HG03280 (cell line): ENCODE data around the gene NCAM1.

Source experiments
- ATAC-seq: cut with Tn5 transposase; IDR thresholded peaks from one replicate; pipeline ENCODE4 v1.9.1; 2021; ENCODE audit warnings: mild to moderate bottlenecking, moderate library complexity; ENCODE audit not compliant: unreplicated experiment

Gene NCAM1

GRCh38 chr11:113163291-113164030, 202.2 kb downstream of the NCAM1 start:
- no peak for ATAC-seq

GRCh38 chr11:113166280-113166679, 205.1 kb downstream of the NCAM1 start:
- no peak for ATAC-seq

- ATAC-seq = no peak
These were observed 206.4 kb downstream of the NCAM1 start for GRCh38 chr11:113167599-113167998.

- ATAC-seq = no peak
These were observed 207.4 kb downstream of the NCAM1 start for GRCh38 chr11:113168354-113169342.

- ATAC-seq = no peak
These were observed 211.2 kb downstream of the NCAM1 start for GRCh38 chr11:113172382-113172951.

GRCh38 chr11:113173126-113173525, 211.9 kb downstream of the NCAM1 start:
- ATAC-seq = no peak

- ATAC-seq = no peak
These were observed 213.7 kb downstream of the NCAM1 start for GRCh38 chr11:113174882-113175281.

- ATAC-seq = no peak
These were observed 215.6 kb downstream of the NCAM1 start for GRCh38 chr11:113176599-113177360.

- no peak for ATAC-seq
These were observed 216.5 kb downstream of the NCAM1 start for GRCh38 chr11:113177671-113178070.

GRCh38 chr11:113178381-113179070, 217.3 kb downstream of the NCAM1 start:
- ATAC-seq = no peak

- no peak for ATAC-seq
These were observed 218.0 kb downstream of the NCAM1 start for GRCh38 chr11:113179181-113179704.

- no peak for ATAC-seq
These were observed 219.9 kb downstream of the NCAM1 start for GRCh38 chr11:113181094-113181493.

- no peak for ATAC-seq
These were observed 221.1 kb downstream of the NCAM1 start for GRCh38 chr11:113182288-113182687.

- no peak for ATAC-seq
These were observed 223.3 kb downstream of the NCAM1 start for GRCh38 chr11:113184498-113184897.

- no peak for ATAC-seq
These were observed 227.2 kb downstream of the NCAM1 start for GRCh38 chr11:113188371-113188834.

- ATAC-seq = no peak
These were observed 228.9 kb downstream of the NCAM1 start for GRCh38 chr11:113189909-113190667.

- ATAC-seq = no peak
These were observed 231.1 kb downstream of the NCAM1 start for GRCh38 chr11:113192121-113192925.

GRCh38 chr11:113193016-113193415, 231.8 kb downstream of the NCAM1 start:
- no peak for ATAC-seq
